ENCODE data around the gene TRIM65.

TRIM65 gene, protein sequence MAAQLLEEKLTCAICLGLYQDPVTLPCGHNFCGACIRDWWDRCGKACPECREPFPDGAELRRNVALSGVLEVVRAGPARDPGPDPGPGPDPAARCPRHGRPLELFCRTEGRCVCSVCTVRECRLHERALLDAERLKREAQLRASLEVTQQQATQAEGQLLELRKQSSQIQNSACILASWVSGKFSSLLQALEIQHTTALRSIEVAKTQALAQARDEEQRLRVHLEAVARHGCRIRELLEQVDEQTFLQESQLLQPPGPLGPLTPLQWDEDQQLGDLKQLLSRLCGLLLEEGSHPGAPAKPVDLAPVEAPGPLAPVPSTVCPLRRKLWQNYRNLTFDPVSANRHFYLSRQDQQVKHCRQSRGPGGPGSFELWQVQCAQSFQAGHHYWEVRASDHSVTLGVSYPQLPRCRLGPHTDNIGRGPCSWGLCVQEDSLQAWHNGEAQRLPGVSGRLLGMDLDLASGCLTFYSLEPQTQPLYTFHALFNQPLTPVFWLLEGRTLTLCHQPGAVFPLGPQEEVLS

DNA sequence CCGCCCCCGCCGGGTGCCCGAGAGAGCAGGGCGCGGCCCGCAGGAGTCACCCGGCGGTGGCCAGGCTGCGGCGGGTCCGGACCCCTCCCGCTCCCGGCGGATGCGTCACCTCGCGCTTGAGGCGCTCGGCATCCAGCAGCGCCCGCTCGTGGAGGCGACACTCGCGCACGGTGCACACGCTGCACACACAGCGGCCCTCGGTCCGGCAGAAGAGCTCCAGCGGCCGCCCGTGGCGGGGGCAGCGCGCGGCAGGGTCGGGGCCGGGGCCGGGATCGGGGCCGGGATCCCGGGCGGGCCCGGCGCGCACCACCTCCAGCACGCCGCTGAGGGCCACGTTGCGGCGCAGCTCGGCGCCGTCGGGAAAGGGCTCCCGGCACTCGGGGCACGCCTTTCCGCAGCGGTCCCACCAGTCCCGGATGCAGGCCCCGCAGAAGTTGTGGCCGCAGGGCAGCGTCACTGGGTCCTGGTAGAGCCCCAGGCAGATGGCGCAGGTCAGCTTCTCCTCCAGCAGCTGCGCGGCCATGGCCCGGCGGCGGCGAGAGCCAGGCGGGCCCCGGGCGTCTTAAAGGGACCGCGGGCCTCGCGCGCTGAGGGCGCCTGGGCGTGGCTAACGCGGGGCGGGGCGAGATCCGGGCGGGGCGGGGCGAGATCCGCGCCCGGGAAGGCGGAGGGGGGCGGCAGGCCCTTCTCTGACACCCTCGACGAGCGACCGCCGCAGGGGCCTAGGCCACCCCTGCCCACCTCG, at the start of gene TRIM65:
TRIM65 (minus strand) TSS at position 537 of the 745 bp plus-strand sequence; CDS start at position 523, 14 bp downstream.
- TF ChIP-seq, protein P1, sequence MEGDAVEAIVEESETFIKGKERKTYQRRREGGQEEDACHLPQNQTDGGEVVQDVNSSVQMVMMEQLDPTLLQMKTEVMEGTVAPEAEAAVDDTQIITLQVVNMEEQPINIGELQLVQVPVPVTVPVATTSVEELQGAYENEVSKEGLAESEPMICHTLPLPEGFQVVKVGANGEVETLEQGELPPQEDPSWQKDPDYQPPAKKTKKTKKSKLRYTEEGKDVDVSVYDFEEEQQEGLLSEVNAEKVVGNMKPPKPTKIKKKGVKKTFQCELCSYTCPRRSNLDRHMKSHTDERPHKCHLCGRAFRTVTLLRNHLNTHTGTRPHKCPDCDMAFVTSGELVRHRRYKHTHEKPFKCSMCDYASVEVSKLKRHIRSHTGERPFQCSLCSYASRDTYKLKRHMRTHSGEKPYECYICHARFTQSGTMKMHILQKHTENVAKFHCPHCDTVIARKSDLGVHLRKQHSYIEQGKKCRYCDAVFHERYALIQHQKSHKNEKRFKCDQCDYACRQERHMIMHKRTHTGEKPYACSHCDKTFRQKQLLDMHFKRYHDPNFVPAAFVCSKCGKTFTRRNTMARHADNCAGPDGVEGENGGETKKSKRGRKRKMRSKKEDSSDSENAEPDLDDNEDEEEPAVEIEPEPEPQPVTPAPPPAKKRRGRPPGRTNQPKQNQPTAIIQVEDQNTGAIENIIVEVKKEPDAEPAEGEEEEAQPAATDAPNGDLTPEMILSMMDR (IDR thresholded peaks at IDR 0.05; ENCODE audit: low read length): peak; percentile 19; the same call in 1 of the 2 replicates
- no peak for TF ChIP-seq EZH2 (IDR thresholded peaks at IDR 0.05; ENCODE audit: borderline replicate concordance, low read length)
- Histone ChIP-seq H2AFZ (ENCODE audit: low read length) (no peak within 1 kb of the TSS), H3K27me3 (ENCODE audit: insufficient read depth, low read length) (no peaks in the 10 kb centered on the region), H3K4me2 (ENCODE audit: low read length) (peak within 1 kb of the TSS; percentile 79), H3K79me2 (ENCODE audit: insufficient read depth, low read length) (no peaks in the 10 kb centered on the region), H3K9me2 (ENCODE audit: low read depth, low read length) (no peaks in the 10 kb centered on the region), H4K20me1 (ENCODE audit: insufficient read depth, low read length) (no peaks in the 10 kb centered on the region), H3K36me3 (ENCODE audit: insufficient read depth, low read length) (peaks cover 29% of the 10 kb centered on the region), H3K4me1 (ENCODE audit: insufficient read depth, low read length, severe bottlenecking) (peaks cover 24% of the 10 kb centered on the region), H3K9ac (ENCODE audit: low read length) (peak within 1 kb of the TSS; percentile 77), H3K4me3 (ENCODE audit: low read depth, low read length, poor library complexity, severe bottlenecking) (peak within 1 kb of the TSS; percentile 80), H3K27ac (ENCODE audit: low read depth, low read length, poor library complexity, severe bottlenecking) (peak within 1 kb of the TSS; percentile 33), H3K9me3 (ENCODE audit: low read length) (no peaks in the 10 kb centered on the region), H3F3A (ENCODE audit: insufficient read depth, low read length) (no peaks in the 10 kb centered on the region)

DNA sequence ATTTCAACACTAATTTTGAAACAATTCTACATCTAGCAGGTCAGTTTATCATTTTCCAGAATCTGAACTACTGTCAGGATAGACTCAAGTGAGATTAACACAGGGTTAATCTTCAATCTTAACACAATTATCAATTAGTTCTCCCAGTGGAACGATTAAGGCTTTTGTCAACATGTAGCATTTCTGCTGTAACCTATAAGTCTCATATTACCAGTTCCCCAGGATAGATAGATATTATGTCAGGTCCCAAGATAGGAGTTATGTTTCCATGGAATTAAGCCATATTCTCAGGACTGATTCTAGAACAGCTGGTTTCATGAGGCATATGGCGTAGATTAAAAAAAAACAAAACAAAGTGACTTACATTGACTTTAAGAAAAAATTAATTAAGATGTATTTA, 48.5 kb upstream of the TRIM65 start:
- Histone ChIP-seq H3K9me2 (ENCODE audit: low read depth, low read length) (no peaks in the 10 kb centered on the region), H3K4me3 (ENCODE audit: low read depth, low read length, poor library complexity, severe bottlenecking) (no peak overlapping the region), H3K4me1 (ENCODE audit: insufficient read depth, low read length, severe bottlenecking) (peaks cover 10% of the 10 kb centered on the region), H3K27me3 (ENCODE audit: insufficient read depth, low read length) (no peaks in the 10 kb centered on the region), H3K27ac (ENCODE audit: low read depth, low read length, poor library complexity, severe bottlenecking) (no peak overlapping the region), H4K20me1 (ENCODE audit: insufficient read depth, low read length) (no peaks in the 10 kb centered on the region), H3K9me3 (ENCODE audit: low read length) (no peaks in the 10 kb centered on the region), H3F3A (ENCODE audit: insufficient read depth, low read length) (0 out of 2 replicates have a peak, but pooled peaks cover 5% of the 10 kb centered on the region), H3K79me2 (ENCODE audit: insufficient read depth, low read length) (no peaks in the 10 kb centered on the region), H2AFZ (ENCODE audit: low read length) (no peak overlapping the region), H3K36me3 (ENCODE audit: insufficient read depth, low read length) (peaks cover 39% of the 10 kb centered on the region), H3K9ac (ENCODE audit: low read length) (no peak overlapping the region), H3K4me2 (ENCODE audit: low read length) (no peak overlapping the region)
- TF ChIP-seq, protein P1 (IDR thresholded peaks at IDR 0.05; ENCODE audit: low read length): no peak
- TF ChIP-seq EZH2 (IDR thresholded peaks at IDR 0.05; ENCODE audit: borderline replicate concordance, low read length): no peak

DNA sequence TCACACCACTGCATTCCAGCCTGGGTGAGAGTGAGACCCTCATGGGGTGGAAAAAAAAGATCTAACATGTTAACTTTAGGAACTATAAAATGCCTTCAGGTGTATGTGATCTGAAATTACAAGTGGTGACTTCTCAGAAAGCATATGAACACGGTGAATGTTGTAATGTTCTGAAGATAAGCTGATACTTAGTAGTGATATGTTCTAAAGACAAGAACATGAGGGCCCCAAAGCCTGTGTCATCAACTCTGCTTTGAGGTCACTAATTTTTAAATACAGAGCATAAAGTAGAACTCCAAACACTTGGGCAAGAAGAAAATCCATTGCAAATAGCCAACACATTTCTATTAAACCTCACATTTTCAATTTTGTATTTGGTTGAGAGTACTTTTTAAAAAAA, 46.7 kb upstream of the TRIM65 start:
- peaks cover 14% of the 10 kb centered on the region for H3K4me1 ChIP-seq (ENCODE audit: insufficient read depth, low read length, severe bottlenecking)
- no peak overlapping the region for H2AFZ ChIP-seq (ENCODE audit: low read length)
- H3F3A ChIP-seq (ENCODE audit: insufficient read depth, low read length): 0 out of 2 replicates have a peak, but pooled peaks cover 5% of the 10 kb centered on the region
- H3K36me3 ChIP-seq (ENCODE audit: insufficient read depth, low read length): peaks cover 22% of the 10 kb centered on the region
- H3K4me2 ChIP-seq (ENCODE audit: low read length): no peak overlapping the region
- H4K20me1 ChIP-seq (ENCODE audit: insufficient read depth, low read length): no peaks in the 10 kb centered on the region
- no peaks in the 10 kb centered on the region for H3K79me2 ChIP-seq (ENCODE audit: insufficient read depth, low read length)
- no peak overlapping the region for H3K9ac ChIP-seq (ENCODE audit: low read length)
- H3K4me3 ChIP-seq (ENCODE audit: low read depth, low read length, poor library complexity, severe bottlenecking): no peak overlapping the region
- TF ChIP-seq, protein P1 (IDR thresholded peaks at IDR 0.05; ENCODE audit: low read length): no peak
- TF ChIP-seq EZH2 (IDR thresholded peaks at IDR 0.05; ENCODE audit: borderline replicate concordance, low read length): no peak
- H3K9me2 ChIP-seq (ENCODE audit: low read depth, low read length): no peaks in the 10 kb centered on the region
- no peaks in the 10 kb centered on the region for H3K27me3 ChIP-seq (ENCODE audit: insufficient read depth, low read length)
- no peak overlapping the region for H3K27ac ChIP-seq (ENCODE audit: low read depth, low read length, poor library complexity, severe bottlenecking)
- H3K9me3 ChIP-seq (ENCODE audit: low read length): no peaks in the 10 kb centered on the region

All from OCI-LY1 (cell line).